ENCODE results near the gene HENMT1. TPM values are rescaled to one million over a fixed set of nuclear protein-coding genes. Genes with fewer than 3 reads are reported as not detected.

The HENMT1 gene
- polyA plus RNA-seq, 1 of the 3 experiments (the other 2 are of a cell fraction): 0.03 TPM

- ChIA-PET CTCF (interaction anchor here (1.1 to 2.0 kb wide), 3 partner anchors 80 to 310 kb away, joined by 3 to 9 read pairs (median 8); partner anchors contain the start of gene EEIG2), POLR2A (no interaction called here)
- H3K9ac ChIP-seq: no peak overlapping the region
- H2AFZ ChIP-seq (ENCODE audit: low read depth): no peak overlapping the region
- no peaks in the 10 kb centered on the region for H3F3A ChIP-seq (replicated peaks; ENCODE audit: insufficient read depth)
- no peaks in the 10 kb centered on the region for H3K9me2 ChIP-seq
- no peak overlapping the region for H3K4me3 ChIP-seq (ENCODE audit: low read depth in 2 of 2, low read length in 1 of 2)
- H3K36me3 ChIP-seq (replicated peaks in 1 of 2; ENCODE audit: control insufficient read depth in 1 of 2, insufficient read depth in 2 of 2, low read length in 1 of 2): peaks cover 0 to 7% of the 10 kb centered on the region in 2 experiments
- 88% methylated on average over 9 of the region's 9 CpGs for WGBS (ENCODE audit: low lambda C conversion rate)
- DNase-seq: no peak
- H4K20me1 ChIP-seq (ENCODE audit: insufficient read depth): no peaks in the 10 kb centered on the region
- peaks cover 0 to 3% of the 10 kb centered on the region in 2 experiments; a peak in 1 of 4 replicates for H3K4me1 ChIP-seq (ENCODE audit: control insufficient read depth in 1 of 2, insufficient read depth in 2 of 2, low read depth in 1 of 2, low read length in 1 of 2)
- no peak overlapping the region for H3K4me2 ChIP-seq
- H3K9me3 ChIP-seq: no peaks in the 10 kb centered on the region
- H3K79me2 ChIP-seq (ENCODE audit: insufficient read depth): no peaks in the 10 kb centered on the region
- no peak overlapping the region for H3K27ac ChIP-seq (ENCODE audit: low read depth in 2 of 2, low read length in 1 of 2)
- no peaks in the 10 kb centered on the region for H3K27me3 ChIP-seq (ENCODE audit: insufficient read depth)
- no peak for TF ChIP-seq GABPA (IDR thresholded peaks at IDR 0.05; ENCODE audit: low read depth)
- TF ChIP-seq CTCF (IDR thresholded peaks at IDR 0.05): no peak
- TF ChIP-seq SMC3 (IDR thresholded peaks at IDR 0.05; ENCODE audit: low read depth, low read length): no peak
- TF ChIP-seq PBX3 (IDR thresholded peaks at IDR 0.05): no peak
- no peak for TF ChIP-seq CHD2 (IDR thresholded peaks at IDR 0.05; ENCODE audit: low read length, partially characterized antibody)
- TF ChIP-seq IRF3 (IDR thresholded peaks at IDR 0.05; ENCODE audit: low read depth, low read length): no peak
- TF ChIP-seq FOXM1 (IDR thresholded peaks at IDR 0.05; ENCODE audit: low read depth): no peak
- TF ChIP-seq MAX (IDR thresholded peaks at IDR 0.05; ENCODE audit: low read depth): no peak
- TF ChIP-seq FOSL2 (IDR thresholded peaks at IDR 0.05; ENCODE audit: borderline replicate concordance, low read depth): no peak
- no peak for TF ChIP-seq EZH2phosphoT487 (IDR thresholded peaks at IDR 0.05; ENCODE audit: borderline replicate concordance, low read depth)
- TF ChIP-seq REST (IDR thresholded peaks at IDR 0.05; ENCODE audit: low read depth, low read length): no peak
- TF ChIP-seq ZBTB33 (IDR thresholded peaks at IDR 0.05; ENCODE audit: borderline replicate concordance, low read depth): no peak
Measured at GRCh38 chr1:108639899-108640560, 20.9 kb downstream of the HENMT1 start.
